ENCODE data around the gene HOXC13. TPM values are rescaled to one million over a fixed set of nuclear protein-coding genes. Genes with fewer than 3 reads are reported as not detected.
A peak's percentile ranks its signal among the peaks of the same experiment; 100 is the strongest.

Gene HOXC13
- total and polyA plus RNA-seq, 3 donors from 2014 or later = 0.25 to 0.87 (median 0.63) TPM

- TF ChIP-seq CTCF (IDR thresholded peaks at IDR 0.05) (no peak), POLR2A (IDR thresholded peaks at IDR 0.05) (no peak)
- Histone ChIP-seq H3K4me1 (peaks cover 29% of the 10 kb centered on the region), H3K4me3 (peak overlapping the region in 1 of 2 donors; percentile 38), H3K9me3 (no peaks in the 10 kb centered on the region), H3K27me3 (peaks cover 3% of the 10 kb centered on the region), H3K36me3 (ENCODE audit: low read depth, missing control alignments) (no peaks in the 10 kb centered on the region), H3K27ac (no peak overlapping the region)
- 3 to 13% methylated on average over 28 to 56 of the region's 60 CpGs for WGBS, 2 donors
- intact Hi-C loops (cut with DNase I; ENCODE audit: low total_unique reads) = no loop called here
- DNase-seq = no peak
These were observed 55.8 kb downstream of the HOXC13 start for GRCh38 chr12:53994264-53995001.

GRCh38 chr12:53995002-53995377, 56.4 kb downstream of the HOXC13 start:
- Histone ChIP-seq H3K36me3 (ENCODE audit: low read depth, missing control alignments) (no peaks in the 10 kb centered on the region), H3K4me3 (peak overlapping the region in 1 of 2 donors; percentile 38), H3K27ac (peak overlapping the region in 1 of 2 donors; percentile 39), H3K27me3 (peaks cover 3% of the 10 kb centered on the region), H3K4me1 (peaks cover 29% of the 10 kb centered on the region), H3K9me3 (no peaks in the 10 kb centered on the region)
- 12 to 22% methylated on average over 17 of the region's 17 CpGs for WGBS, 2 donors
- no peak for DNase-seq
- intact Hi-C loops (cut with DNase I; ENCODE audit: low total_unique reads) = no loop called here
- TF ChIP-seq POLR2A (IDR thresholded peaks at IDR 0.05) (no peak), CTCF (IDR thresholded peaks at IDR 0.05) (no peak)

- Histone ChIP-seq H3K9me3 (no peaks in the 10 kb centered on the region), H3K4me3 (peak overlapping the region in 1 of 2 donors; percentile 38), H3K4me1 (peaks cover 29% of the 10 kb centered on the region), H3K27me3 (peaks cover 3% of the 10 kb centered on the region), H3K36me3 (ENCODE audit: low read depth, missing control alignments) (no peaks in the 10 kb centered on the region), H3K27ac (peak overlapping the region in 1 of 2 donors; percentile 39)
- 22 to 28% methylated on average over 34 to 47 of the region's 48 CpGs for WGBS, 2 donors
- intact Hi-C loops (cut with DNase I; ENCODE audit: low total_unique reads) = no loop called here
- DNase-seq = no peak
- TF ChIP-seq CTCF (IDR thresholded peaks at IDR 0.05) (no peak), POLR2A (IDR thresholded peaks at IDR 0.05) (no peak)
These were observed 57.0 kb downstream of the HOXC13 start for GRCh38 chr12:53995378-53996239.

MicroRNA genes within 50 kb of the gene (microRNA counts, 767-probe panel; counts per million panel counts)
- microRNA hsa-miR-196a-5p = 0 to 152 counts per million in 2 donors

Small RNA genes within 50 kb of the gene (microRNA-seq; reads per million reads assigned to microRNA genes)
- gene MIR196A2 (ENCODE audit: borderline number of aligned reads in 2 of 2, borderline replicate concordance in 1 of 2) = 145 to 148 reads per million in 2 donors

Small RNA genes within 50 kb of the gene (small RNA-seq; reads per million reads assigned to genes)
- gene AC012531.3 = 0 reads per million in 2 donors
- 0 reads per million in 2 donors for gene AC012531.4
- gene MIR196A2 = 4.3 to 20.9 reads per million in 2 donors
- 0 reads per million in 2 donors for gene RF01905
- gene RF01906 = 0 reads per million in 2 donors

Other genes with a start within 250 kb of the HOXC13 start
- 100 to 1,000 TPM; 120 to 167 TPM for gene CALCOCO1, start 211.4 kb upstream of the HOXC13 start, total RNA-seq
- gene CALCOCO1, start 211.4 kb upstream of the HOXC13 start, polyA plus RNA-seq (ENCODE audit: insufficient read depth, low read depth, low replicate concordance) = 121 TPM
- gene CISTR, start 186.9 kb upstream of the HOXC13 start, total RNA-seq = not detected
- not detected for gene CISTR, start 186.9 kb upstream of the HOXC13 start, polyA plus RNA-seq (ENCODE audit: insufficient read depth, low read depth, low replicate concordance)
- under 1 TPM in 1 of 2 donors, not detected in 1; 0.06 TPM for gene HOXC12, start 16.1 kb downstream of the HOXC13 start, total RNA-seq
- gene HOXC12, start 16.1 kb downstream of the HOXC13 start, polyA plus RNA-seq (ENCODE audit: insufficient read depth, low read depth, low replicate concordance) = not detected
- gene HOXC11, start 34.3 kb downstream of the HOXC13 start, total RNA-seq = 1 to 10 TPM in 1 of 2 donors, under 1 TPM in 1; 0.25 to 1.1 TPM
- gene HOXC11, start 34.3 kb downstream of the HOXC13 start, polyA plus RNA-seq (ENCODE audit: insufficient read depth, low read depth, low replicate concordance) = 0.18 TPM
- 1 to 10 TPM; 3.4 to 8.6 TPM for gene HOTAIR, start 36.1 kb downstream of the HOXC13 start, total RNA-seq
- gene HOTAIR, start 36.1 kb downstream of the HOXC13 start, polyA plus RNA-seq (ENCODE audit: insufficient read depth, low read depth, low replicate concordance) = 3.1 TPM
- gene HOXC10, start 46.3 kb downstream of the HOXC13 start, total RNA-seq = 1 to 10 TPM; 1.4 to 2.6 TPM
- gene HOXC10, start 46.3 kb downstream of the HOXC13 start, polyA plus RNA-seq (ENCODE audit: insufficient read depth, low read depth, low replicate concordance) = 4.3 TPM
- 1 to 10 TPM; 6.6 to 7.8 TPM for gene HOXC9, start 61.3 kb downstream of the HOXC13 start, total RNA-seq
- gene HOXC9, start 61.3 kb downstream of the HOXC13 start, polyA plus RNA-seq (ENCODE audit: insufficient read depth, low read depth, low replicate concordance) = 2.4 TPM
- gene HOXC8, start 70.2 kb downstream of the HOXC13 start, total RNA-seq = 1 to 10 TPM in 1 of 2 donors, under 1 TPM in 1; 0.81 to 1.2 TPM
- 2.4 TPM for gene HOXC8, start 70.2 kb downstream of the HOXC13 start, polyA plus RNA-seq (ENCODE audit: insufficient read depth, low read depth, low replicate concordance)
- gene HOXC6, start 89.6 kb downstream of the HOXC13 start, total RNA-seq = 1 to 10 TPM; 1.9 to 4.0 TPM
- 5.4 TPM for gene HOXC6, start 89.6 kb downstream of the HOXC13 start, polyA plus RNA-seq (ENCODE audit: insufficient read depth, low read depth, low replicate concordance)
- gene HOXC5, start 94.2 kb downstream of the HOXC13 start, total RNA-seq = 1 to 10 TPM; 1.9 to 5.5 TPM
- 1.3 TPM for gene HOXC5, start 94.2 kb downstream of the HOXC13 start, polyA plus RNA-seq (ENCODE audit: insufficient read depth, low read depth, low replicate concordance)
- 1 to 10 TPM; 3.0 to 3.1 TPM for gene HOXC4, start 115.0 kb downstream of the HOXC13 start, total RNA-seq
- 4.3 TPM for gene HOXC4, start 115.0 kb downstream of the HOXC13 start, polyA plus RNA-seq (ENCODE audit: insufficient read depth, low read depth, low replicate concordance)

All from testis (tissue), 3 donors.